DMS79 treated with DMSO at 0.1 percent for 48 hours (cell line): ENCODE results near the gene AP3S2.

Experiments
- DNase-seq: peaks from one replicate; lab custom pipeline; 2025; lab: John Stamatoyannopoulos, UW

Gene AP3S2

GRCh38 chr15:89814112-89814742 lies 79.6 kb downstream of the AP3S2 start:
- no peak for DNase-seq

- DNase-seq, result no peak
Observed at GRCh38 chr15:89813381-89814111, 80.2 kb downstream of the AP3S2 start.

- DNase-seq, result no peak
Observed at GRCh38 chr15:89812847-89813320, 80.9 kb downstream of the AP3S2 start.

- DNase-seq, result no peak
Observed at GRCh38 chr15:89812011-89812846, 81.6 kb downstream of the AP3S2 start.

GRCh38 chr15:89810837-89811236 lies 83.0 kb downstream of the AP3S2 start:
- DNase-seq, result no peak

- DNase-seq, result no peak
Observed at GRCh38 chr15:89809787-89810148, 84.0 kb downstream of the AP3S2 start.

GRCh38 chr15:89809093-89809786 lies 84.6 kb downstream of the AP3S2 start:
- no peak for DNase-seq

- DNase-seq, result no peak
Observed at GRCh38 chr15:89808160-89808870, 85.5 kb downstream of the AP3S2 start.

- no peak for DNase-seq
Observed at GRCh38 chr15:89807689-89808088, 86.1 kb downstream of the AP3S2 start.

GRCh38 chr15:89806559-89807550 lies 86.9 kb downstream of the AP3S2 start:
- DNase-seq, result no peak

GRCh38 chr15:89806210-89806558 lies 87.6 kb downstream of the AP3S2 start:
- DNase-seq, result no peak

GRCh38 chr15:89805241-89806209 lies 88.3 kb downstream of the AP3S2 start:
- DNase-seq, result no peak

- DNase-seq, result no peak
Observed at GRCh38 chr15:89803941-89804800, 89.6 kb downstream of the AP3S2 start.

GRCh38 chr15:89802986-89803824 lies 90.6 kb downstream of the AP3S2 start:
- no peak for DNase-seq

- DNase-seq, result no peak
Observed at GRCh38 chr15:89802231-89802928, 91.4 kb downstream of the AP3S2 start.

- DNase-seq, result no peak
Observed at GRCh38 chr15:89801471-89802195, 92.2 kb downstream of the AP3S2 start.
